ENCODE data around the gene TRH. TPM values are rescaled to one million over a fixed set of nuclear protein-coding genes. Genes with fewer than 3 reads are reported as not detected.

The TRH gene
- total and polyA plus RNA-seq, 2 of the 4 experiments (the other 2 are of a cell fraction): not detected

DNA sequence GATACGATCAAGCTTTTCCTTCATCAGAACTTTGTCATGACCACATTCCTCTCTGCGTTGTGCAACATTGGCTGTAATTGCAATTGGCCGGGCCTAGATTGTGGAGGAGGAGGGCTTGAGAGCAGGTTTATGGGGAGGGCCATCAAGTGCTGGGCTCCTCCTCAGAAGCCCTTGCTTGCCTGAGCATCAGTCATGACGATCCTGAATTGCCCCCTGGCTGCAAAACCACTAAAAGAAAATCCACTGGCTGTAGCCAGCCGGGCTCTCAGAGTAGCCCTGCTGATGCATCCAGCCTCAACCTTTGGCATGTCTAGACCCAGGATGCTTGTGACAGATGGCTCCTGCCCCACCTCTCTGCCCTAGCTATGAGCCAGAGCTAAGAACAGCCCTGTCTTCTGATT, 13.4 kb upstream of the TRH start:
- intact Hi-C loops (cut with micrococcal nuclease): no loop called here
- ChIA-PET CTCF (interaction anchor here (1.4 kb wide), 1 partner anchor 25 kb away, joined by 3 read pairs; no protein-coding TSS in a partner anchor), POLR2A (ENCODE audit: unreplicated experiment) (no interaction called here)
- H3K56ac ChIP-seq (ENCODE audit: extremely low read depth, insufficient read depth, low read length): no peak overlapping the region
- H2BK20ac ChIP-seq (ENCODE audit: low read depth, low read length): no peak overlapping the region
- in situ Hi-C loops (cut with MboI; ENCODE audit: low sequenced_read_pairs): no loop called here
- no peak overlapping the region for H4K5ac ChIP-seq (ENCODE audit: low read depth, low read length)
- H3K4ac ChIP-seq (ENCODE audit: low read depth, low read length): no peak overlapping the region
- no peak overlapping the region for H2BK15ac ChIP-seq (ENCODE audit: low read depth, low read length)
- no peak for DNase-seq
- H3K4me2 ChIP-seq (ENCODE audit: low read depth, low read length): no peak overlapping the region
- H2AK5ac ChIP-seq (ENCODE audit: low read depth, low read length): no peak overlapping the region
- H3K36me3 ChIP-seq (ENCODE audit: control insufficient read depth, insufficient read depth, low read length): no peaks in the 10 kb centered on the region
- no peaks in the 10 kb centered on the region for H3K4me1 ChIP-seq (ENCODE audit: control insufficient read depth, insufficient read depth, low read length)
- no peaks in the 10 kb centered on the region; the same call in 1 of the 2 replicates for H3K9me3 ChIP-seq (ENCODE audit: control insufficient read depth, insufficient read depth, low read length)
- H4K20me1 ChIP-seq (ENCODE audit: insufficient read depth, low read length): no peaks in the 10 kb centered on the region
- no peak overlapping the region for H2BK5ac ChIP-seq (ENCODE audit: low read depth, low read length, poor library complexity, severe bottlenecking)
- H3K79me1 ChIP-seq (ENCODE audit: low read depth in 1 of 2, low read length in 2 of 2): no peaks in the 10 kb centered on the region
- H3K27me3 ChIP-seq (ENCODE audit: control insufficient read depth, insufficient read depth, low read length): peaks cover 63% of the 10 kb centered on the region
- no TSS peak for BruUV-seq (replicated peaks)
- no peak overlapping the region for H3K27ac ChIP-seq (ENCODE audit: insufficient read depth, low read length)
- H3K4me3 ChIP-seq (ENCODE audit: insufficient read depth, low read depth, low read length): no peak overlapping the region
- no peak overlapping the region for H3K14ac ChIP-seq (replicated peaks; ENCODE audit: low read depth, low read length)
- H2AFZ ChIP-seq (replicated peaks; ENCODE audit: low read length, poor library complexity): peak overlapping the region; percentile 27
- TF ChIP-seq CEBPB (IDR thresholded peaks at IDR 0.05; ENCODE audit: low read depth, low read length): peak; percentile 60
- TF ChIP-seq MAZ (IDR thresholded peaks at IDR 0.05; ENCODE audit: borderline replicate concordance, low read depth, low read length): no peak
- H3K18ac ChIP-seq (ENCODE audit: low read depth, low read length): no peak overlapping the region
- dilution Hi-C loops (cut with HindIII; ENCODE audit: low sequenced_read_pairs, unreplicated experiment): no loop called here
- H4K91ac ChIP-seq (ENCODE audit: insufficient read depth, low read depth, low read length): no peak overlapping the region
- peaks cover 2% of the 10 kb centered on the region; the same call in 1 of the 2 replicates for H3K9me1 ChIP-seq (ENCODE audit: insufficient read depth, low read length)
- WGBS, 2 experiments (ENCODE audit: extremely low coverage in 2 of 2, insufficient read length in 1 of 2): 21% methylated on average over 2 of the region's 5 CpGs; no CpG with 5 or more reads in 1 of the 2 experiments
- H3K9ac ChIP-seq (ENCODE audit: low read depth, low read length): no peak overlapping the region
- no peak overlapping the region for H2BK120ac ChIP-seq (ENCODE audit: low read depth, low read length)
- no peak overlapping the region for H4K8ac ChIP-seq (ENCODE audit: low read depth in 2 of 2, low read length in 2 of 2)
- no peak overlapping the region for H3K23ac ChIP-seq (ENCODE audit: low read depth, low read length)
- H2AK9ac ChIP-seq (replicated peaks; ENCODE audit: low read depth, low read length, poor library complexity): no peak overlapping the region
- no peak for ATAC-seq (ENCODE audit: low read depth)
